ENCODE results near the gene TGFBRAP1.
A peak's percentile ranks its signal among the peaks of the same experiment; 100 is the strongest.

Gene TGFBRAP1

DNA sequence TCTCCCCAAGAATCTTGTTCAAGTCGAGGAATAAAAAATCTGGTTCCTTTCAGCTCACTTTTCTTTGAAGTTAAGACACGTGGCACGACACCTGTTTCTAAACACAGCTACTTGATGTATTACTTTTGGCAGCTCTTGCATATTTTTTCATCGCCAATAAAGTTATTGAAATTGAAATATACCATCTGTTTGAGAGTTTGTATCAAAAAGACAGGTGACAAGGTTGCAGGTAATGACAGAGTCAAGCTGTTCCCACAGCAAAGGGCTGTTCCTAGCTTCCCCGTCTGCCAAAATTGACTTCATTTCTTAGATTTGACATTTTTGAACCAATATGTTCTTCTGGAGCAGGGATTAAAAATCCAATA, 93.5 kb downstream of the TGFBRAP1 start:
- no peak for DNase-seq

DNA sequence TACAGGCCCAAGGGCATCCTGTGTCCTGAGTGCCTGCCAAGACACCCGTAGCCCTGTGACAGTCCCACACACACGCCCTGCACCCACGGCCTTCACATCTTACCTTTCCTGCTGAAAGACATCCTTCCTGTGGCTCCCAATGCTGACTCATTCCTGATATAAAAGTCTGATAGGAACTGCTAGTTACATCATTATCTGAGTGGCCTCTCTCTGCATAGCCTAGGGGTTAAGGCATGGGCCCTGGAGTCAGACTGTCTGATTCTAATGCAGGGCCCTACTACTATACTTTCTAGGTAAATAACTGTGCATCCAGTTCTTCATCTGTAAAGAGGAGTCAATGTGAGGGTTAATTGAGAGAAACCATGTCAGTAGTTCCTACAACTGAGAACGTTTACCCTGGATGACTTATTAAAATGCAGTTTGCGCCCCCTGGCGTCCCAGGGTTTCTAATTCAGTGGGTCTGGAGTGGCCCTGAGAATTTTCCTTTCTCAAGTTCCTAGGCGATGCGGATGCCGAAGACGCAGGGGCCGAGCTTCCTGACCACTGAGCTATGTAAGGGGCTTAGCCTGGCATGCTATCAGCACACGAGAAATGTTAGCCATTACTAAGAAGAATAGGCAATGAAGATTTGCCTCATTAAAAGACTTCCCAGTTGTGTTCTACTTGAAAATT, 94.0 kb downstream of the TGFBRAP1 start:
- peak; percentile 29 for DNase-seq

DNA sequence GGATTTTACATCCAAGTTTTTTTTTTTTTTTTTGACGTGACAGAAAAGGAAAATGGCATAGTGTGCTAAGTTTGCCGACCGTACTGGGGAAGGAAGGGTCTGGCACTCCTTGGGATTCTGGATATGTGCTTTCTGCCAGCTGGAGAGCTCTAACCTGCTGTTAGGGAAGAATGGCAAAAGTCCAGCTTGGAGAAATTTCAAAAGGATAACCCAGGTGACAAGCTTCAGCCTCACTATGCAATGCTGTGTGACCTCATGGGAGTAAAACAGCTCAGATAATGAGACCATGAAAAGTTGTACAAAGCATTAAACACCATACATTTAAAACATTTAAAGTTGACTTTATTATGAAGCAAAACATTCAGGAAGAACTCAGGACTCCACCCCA, 98.3 kb downstream of the TGFBRAP1 start:
- no peak for DNase-seq

DNA sequence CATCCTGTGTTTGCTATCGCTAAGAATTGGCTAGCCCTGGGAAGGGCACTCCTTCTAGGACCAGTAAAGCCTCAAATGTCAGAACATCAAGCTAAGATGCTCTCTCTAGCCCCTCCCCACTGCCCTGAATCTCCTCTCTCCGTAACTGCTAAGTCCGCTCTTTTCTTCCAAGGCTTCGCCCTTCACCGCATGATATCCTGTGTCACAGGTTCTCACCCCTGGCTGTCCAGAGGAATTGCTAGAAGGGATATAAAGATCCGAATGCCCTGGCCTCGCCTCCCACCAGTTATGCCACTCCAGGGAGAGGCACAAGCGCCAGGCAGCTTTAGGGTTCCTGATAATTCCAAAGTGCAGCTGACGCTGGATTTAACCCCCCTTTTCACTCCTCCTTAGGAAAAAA, 105.1 kb downstream of the TGFBRAP1 start:
- no peak for DNase-seq

DNA sequence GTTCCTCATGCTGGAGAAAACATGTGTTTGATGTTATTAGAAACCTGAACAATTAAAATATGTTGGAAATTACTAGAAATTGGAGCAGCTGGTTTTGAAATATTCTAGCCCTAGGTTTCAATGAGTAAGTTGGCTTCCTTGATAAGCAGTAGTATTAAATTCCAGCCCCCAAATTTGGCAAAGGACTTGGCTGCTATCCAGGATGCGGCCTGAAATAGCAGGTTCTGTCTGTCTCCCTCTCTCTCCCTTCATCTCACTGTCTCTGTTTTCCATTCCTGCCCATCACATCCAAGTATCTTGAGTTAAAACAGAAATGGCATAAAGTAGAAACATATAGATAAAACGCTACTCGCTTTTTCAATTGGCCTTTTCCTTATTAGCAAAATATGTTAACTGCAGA, 108.9 kb downstream of the TGFBRAP1 start:
- no peak for DNase-seq

DNA sequence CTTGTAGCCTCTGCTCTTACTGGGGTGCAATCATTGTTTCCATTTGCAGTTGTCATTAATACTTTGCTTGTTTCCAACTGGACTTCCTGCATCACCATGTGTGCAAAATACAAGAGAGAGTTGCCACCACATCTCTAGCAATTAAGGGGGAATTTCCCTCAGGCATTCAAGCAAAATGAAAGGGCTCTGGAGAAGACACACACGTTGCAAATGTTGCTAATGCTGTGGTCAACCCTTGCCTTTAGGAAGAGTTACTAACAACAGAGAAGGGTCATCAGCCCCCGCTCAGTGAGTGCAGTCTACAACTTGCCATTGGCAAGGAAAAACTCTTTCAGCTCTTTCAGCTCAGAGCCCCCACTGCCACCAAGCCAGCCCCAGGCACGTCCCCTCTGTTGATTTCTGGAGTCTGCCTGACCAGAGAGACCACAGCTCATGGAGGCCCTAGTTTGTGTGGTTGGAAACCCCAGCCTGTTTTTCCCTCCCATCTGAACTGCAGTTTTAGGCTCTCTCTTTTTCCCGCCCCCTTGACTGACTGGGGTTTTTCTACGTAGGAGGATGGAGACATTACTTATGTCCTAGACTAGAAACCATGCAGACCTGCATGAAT, 113.8 kb downstream of the TGFBRAP1 start:
- DNase-seq: no peak

Data from effector CD4-positive, alpha-beta T cell (primary cell).